ENCODE measurements around the gene HIVEP3. TPM values are rescaled to one million over a fixed set of nuclear protein-coding genes. Genes with fewer than 3 reads are reported as not detected.

The HIVEP3 gene
- total RNA-seq, 1 donor from 2014 or later: 8.9 TPM

DNA sequence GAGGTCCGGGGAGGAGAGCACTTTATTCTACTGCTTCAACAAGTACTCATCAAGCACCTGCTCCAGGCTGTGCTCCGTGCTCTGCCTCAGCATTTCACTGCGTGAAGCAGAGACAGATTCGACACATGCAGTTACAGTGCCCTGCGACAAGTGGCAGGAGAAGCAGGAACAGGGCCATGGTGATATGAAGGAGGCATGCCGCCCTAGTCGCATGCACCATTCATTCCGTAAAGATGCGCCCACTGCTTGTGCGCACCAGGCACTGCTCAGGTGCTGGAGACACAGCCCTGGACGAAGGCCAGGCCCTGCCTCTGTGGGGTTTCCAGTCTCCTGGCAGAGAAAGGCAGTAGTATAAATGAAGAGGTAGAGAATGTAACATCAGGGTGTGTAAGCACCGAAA, 206.6 kb downstream of the HIVEP3 start:
- Mint-ChIP-seq H3K27me3 (ENCODE audit: low read depth, unreplicated experiment) (peaks cover 28% of the 10 kb centered on the region), H3K9me3 (ENCODE audit: unreplicated experiment) (no peaks in the 10 kb centered on the region), H3K36me3 (ENCODE audit: low read depth, unreplicated experiment) (peaks cover 2% of the 10 kb centered on the region), H3K4me3 (ENCODE audit: unreplicated experiment) (no peak overlapping the region), H3K27ac (ENCODE audit: unreplicated experiment) (no peak overlapping the region), H3K4me1 (ENCODE audit: low read depth, unreplicated experiment) (peaks cover 18% of the 10 kb centered on the region)
- Histone ChIP-seq H4K20me1 (ENCODE audit: insufficient read depth, low read length) (no peaks in the 10 kb centered on the region), H3K27ac (ENCODE audit: low read depth, low read length) (no peak overlapping the region), H3K4me3 (ENCODE audit: insufficient read depth, low read depth, low read length) (no peak overlapping the region), H3K79me2 (ENCODE audit: insufficient read depth, low read length) (no peaks in the 10 kb centered on the region), H2AFZ (ENCODE audit: low read depth, low read length) (no peak overlapping the region), H3K36me3 (ENCODE audit: insufficient read depth, low read length) (no peaks in the 10 kb centered on the region), H3K27me3 (ENCODE audit: insufficient read depth, low read length) (no peaks in the 10 kb centered on the region), H3K9me3 (ENCODE audit: insufficient read depth, low read depth, low read length) (no peaks in the 10 kb centered on the region), H3K4me2 (ENCODE audit: low read length) (no peak overlapping the region), H3K9ac (ENCODE audit: low read length) (no peak overlapping the region), H3K4me1 (ENCODE audit: insufficient read depth, low read length) (peaks cover 26% of the 10 kb centered on the region)
- DNase-seq (ENCODE audit: low read depth): no peak
- TF ChIP-seq, protein P1, sequence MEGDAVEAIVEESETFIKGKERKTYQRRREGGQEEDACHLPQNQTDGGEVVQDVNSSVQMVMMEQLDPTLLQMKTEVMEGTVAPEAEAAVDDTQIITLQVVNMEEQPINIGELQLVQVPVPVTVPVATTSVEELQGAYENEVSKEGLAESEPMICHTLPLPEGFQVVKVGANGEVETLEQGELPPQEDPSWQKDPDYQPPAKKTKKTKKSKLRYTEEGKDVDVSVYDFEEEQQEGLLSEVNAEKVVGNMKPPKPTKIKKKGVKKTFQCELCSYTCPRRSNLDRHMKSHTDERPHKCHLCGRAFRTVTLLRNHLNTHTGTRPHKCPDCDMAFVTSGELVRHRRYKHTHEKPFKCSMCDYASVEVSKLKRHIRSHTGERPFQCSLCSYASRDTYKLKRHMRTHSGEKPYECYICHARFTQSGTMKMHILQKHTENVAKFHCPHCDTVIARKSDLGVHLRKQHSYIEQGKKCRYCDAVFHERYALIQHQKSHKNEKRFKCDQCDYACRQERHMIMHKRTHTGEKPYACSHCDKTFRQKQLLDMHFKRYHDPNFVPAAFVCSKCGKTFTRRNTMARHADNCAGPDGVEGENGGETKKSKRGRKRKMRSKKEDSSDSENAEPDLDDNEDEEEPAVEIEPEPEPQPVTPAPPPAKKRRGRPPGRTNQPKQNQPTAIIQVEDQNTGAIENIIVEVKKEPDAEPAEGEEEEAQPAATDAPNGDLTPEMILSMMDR (IDR thresholded peaks at IDR 0.05; ENCODE audit: insufficient read depth, low read depth, low read length): no peak
- TF ChIP-seq EZH2 (IDR thresholded peaks at IDR 0.05; ENCODE audit: insufficient read depth, low read length): no peak
- no peak for FAIRE-seq

GRCh38 chr1:41711581-41711980, 207.1 kb downstream of the HIVEP3 start:
- FAIRE-seq (no peak), DNase-seq (ENCODE audit: low read depth) (no peak)
- H3K9me3 Mint-ChIP-seq (ENCODE audit: unreplicated experiment): peaks cover 2% of the 10 kb centered on the region
- peaks cover 29% of the 10 kb centered on the region for H3K27me3 Mint-ChIP-seq (ENCODE audit: low read depth, unreplicated experiment)
- Histone ChIP-seq H3K4me2 (ENCODE audit: low read length) (no peak overlapping the region), H3K27ac (ENCODE audit: low read depth, low read length) (no peak overlapping the region), H3K4me1 (ENCODE audit: insufficient read depth, low read length) (peaks cover 26% of the 10 kb centered on the region), H2AFZ (ENCODE audit: low read depth, low read length) (no peak overlapping the region), H3K27me3 (ENCODE audit: insufficient read depth, low read length) (no peaks in the 10 kb centered on the region), H3K36me3 (ENCODE audit: insufficient read depth, low read length) (no peaks in the 10 kb centered on the region), H3K9me3 (ENCODE audit: insufficient read depth, low read depth, low read length) (no peaks in the 10 kb centered on the region), H3K9ac (ENCODE audit: low read length) (no peak overlapping the region), H3K4me3 (ENCODE audit: insufficient read depth, low read depth, low read length) (no peak overlapping the region), H4K20me1 (ENCODE audit: insufficient read depth, low read length) (no peaks in the 10 kb centered on the region), H3K79me2 (ENCODE audit: insufficient read depth, low read length) (no peaks in the 10 kb centered on the region)
- no peak overlapping the region for H3K27ac Mint-ChIP-seq (ENCODE audit: unreplicated experiment)
- no peak for TF ChIP-seq EZH2 (IDR thresholded peaks at IDR 0.05; ENCODE audit: insufficient read depth, low read length)
- TF ChIP-seq, protein P1 (IDR thresholded peaks at IDR 0.05; ENCODE audit: insufficient read depth, low read depth, low read length): no peak
- H3K36me3 Mint-ChIP-seq (ENCODE audit: low read depth, unreplicated experiment): peaks cover 2% of the 10 kb centered on the region
- no peak overlapping the region for H3K4me3 Mint-ChIP-seq (ENCODE audit: unreplicated experiment)
- peaks cover 18% of the 10 kb centered on the region for H3K4me1 Mint-ChIP-seq (ENCODE audit: low read depth, unreplicated experiment)

DNA sequence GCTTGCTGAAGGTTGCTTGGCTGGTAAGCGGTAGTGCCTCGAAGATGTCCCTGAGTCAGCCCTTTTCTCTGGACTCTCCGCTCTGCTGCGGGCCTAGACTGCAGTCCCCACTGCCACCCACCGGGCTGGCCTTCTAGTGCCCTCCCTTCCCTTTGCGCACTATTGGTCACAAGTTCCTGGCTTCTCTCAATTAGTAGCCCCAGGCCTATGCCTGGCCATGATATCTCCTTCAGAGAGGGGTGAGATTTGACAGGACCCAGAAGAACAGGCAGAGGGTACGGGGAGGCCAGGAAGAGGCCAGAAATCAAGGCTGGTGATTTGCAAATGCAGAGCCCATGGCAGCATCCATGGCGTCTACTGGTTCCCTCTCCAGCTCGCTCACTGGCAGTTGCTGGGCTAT, 207.7 kb downstream of the HIVEP3 start:
- DNase-seq (ENCODE audit: low read depth) (no peak), FAIRE-seq (no peak)
- no peaks in the 10 kb centered on the region for H4K20me1 ChIP-seq (ENCODE audit: insufficient read depth, low read length)
- H3K36me3 ChIP-seq (ENCODE audit: insufficient read depth, low read length): no peaks in the 10 kb centered on the region
- H3K27me3 Mint-ChIP-seq (ENCODE audit: low read depth, unreplicated experiment): peaks cover 32% of the 10 kb centered on the region
- H3K27ac Mint-ChIP-seq (ENCODE audit: unreplicated experiment): no peak overlapping the region
- no peak overlapping the region for H3K9ac ChIP-seq (ENCODE audit: low read length)
- H3K79me2 ChIP-seq (ENCODE audit: insufficient read depth, low read length): no peaks in the 10 kb centered on the region
- H3K4me2 ChIP-seq (ENCODE audit: low read length): no peak overlapping the region
- no peaks in the 10 kb centered on the region for H3K9me3 ChIP-seq (ENCODE audit: insufficient read depth, low read depth, low read length)
- peaks cover 2% of the 10 kb centered on the region for H3K36me3 Mint-ChIP-seq (ENCODE audit: low read depth, unreplicated experiment)
- H3K4me1 Mint-ChIP-seq (ENCODE audit: low read depth, unreplicated experiment): peaks cover 18% of the 10 kb centered on the region
- no peak overlapping the region for H3K4me3 Mint-ChIP-seq (ENCODE audit: unreplicated experiment)
- H3K9me3 Mint-ChIP-seq (ENCODE audit: unreplicated experiment): peaks cover 2% of the 10 kb centered on the region
- H3K27ac ChIP-seq (ENCODE audit: low read depth, low read length): no peak overlapping the region
- peaks cover 26% of the 10 kb centered on the region for H3K4me1 ChIP-seq (ENCODE audit: insufficient read depth, low read length)
- H3K4me3 ChIP-seq (ENCODE audit: insufficient read depth, low read depth, low read length): no peak overlapping the region
- TF ChIP-seq EZH2 (IDR thresholded peaks at IDR 0.05; ENCODE audit: insufficient read depth, low read length): no peak
- TF ChIP-seq, protein P1 (IDR thresholded peaks at IDR 0.05; ENCODE audit: insufficient read depth, low read depth, low read length): no peak
- H2AFZ ChIP-seq (ENCODE audit: low read depth, low read length): no peak overlapping the region
- no peaks in the 10 kb centered on the region for H3K27me3 ChIP-seq (ENCODE audit: insufficient read depth, low read length)

Data from astrocyte (in vitro differentiated cells and primary cell).